Liver (tissue), 3 donors: ENCODE measurements around the gene TMEM273.

Experiments
- CTCF ChIP-seq: fragments of 150-350 bp; IDR thresholded peaks from 2 replicates; pipeline ENCODE4 v1.5.1; 2017; ENCODE audit warnings: improper control_type of control experiment, low read depth, low read length; ENCODE audit not compliant: missing input control
- EGR1 ChIP-seq, 2 donors: IDR thresholded peaks; 2 replicates each; pipeline ENCODE4 v1.6.1; 2016 to 2018; ENCODE audit warnings: antibody characterized with exemption in 2 of 2, low read depth in 2 of 2
- GABPA ChIP-seq, 2 donors: IDR thresholded peaks in 1 of 2; conservative IDR thresholded peaks in 1 of 2; 2 replicates each; pipeline ENCODE4 v1.6.1; 2016; ENCODE audit warnings: antibody characterized with exemption in 2 of 2, mild to moderate bottlenecking in 1 of 2, moderate library complexity in 1 of 2
- HNF4A ChIP-seq, 2 donors: conservative IDR thresholded peaks; 2 replicates each; pipeline ENCODE4 v1.6.1; 2016; ENCODE audit warnings: antibody characterized with exemption in 2 of 2, mild to moderate bottlenecking in 2 of 2
- HNF4G ChIP-seq: IDR thresholded peaks from 2 replicates; pipeline ENCODE4 v1.6.1; 2016; ENCODE audit warnings: antibody characterized with exemption
- RAD21 ChIP-seq, 2 donors: IDR thresholded peaks; 2 replicates each; pipeline ENCODE4 v1.6.1; 2016; ENCODE audit warnings: antibody characterized with exemption in 2 of 2, mild to moderate bottlenecking in 2 of 2
- RXRA ChIP-seq, 2 donors: IDR thresholded peaks; 2 replicates each; pipeline ENCODE4 v1.6.1; 2017 to 2018; ENCODE audit warnings: antibody characterized with exemption in 2 of 2, mild to moderate bottlenecking in 1 of 2
- SP1 ChIP-seq: IDR thresholded peaks from 2 replicates; pipeline ENCODE4 v1.6.1; 2018; ENCODE audit warnings: antibody characterized with exemption, mild to moderate bottlenecking
- TAF1 ChIP-seq: conservative IDR thresholded peaks from 2 replicates; pipeline ENCODE4 v1.6.1; 2016; ENCODE audit warnings: antibody characterized with exemption, mild to moderate bottlenecking
- YY1 ChIP-seq: IDR thresholded peaks from 2 replicates; pipeline ENCODE4 v1.6.1; 2016; ENCODE audit warnings: antibody characterized with exemption, mild to moderate bottlenecking
- ZBTB33 ChIP-seq: IDR thresholded peaks from 2 replicates; pipeline ENCODE4 v1.6.1; 2016; ENCODE audit warnings: antibody characterized with exemption
- TF ChIP-seq, protein P1 (sequence below): IDR thresholded peaks from 2 replicates; pipeline ENCODE4 v1.6.1; 2016; ENCODE audit warnings: antibody characterized with exemption, mild to moderate bottlenecking
- donor health status: healthy.
- donor health status: healthy.

- TF ChIP-seq RAD21 (IDR thresholded peaks at IDR 0.05): no peak
- no peak for TF ChIP-seq CTCF
- TF ChIP-seq TAF1: no peak
- no peak for TF ChIP-seq SP1
- TF ChIP-seq ZBTB33: no peak
- TF ChIP-seq RXRA (IDR thresholded peaks at IDR 0.05): no peak
- TF ChIP-seq YY1: no peak
- TF ChIP-seq, protein P1, sequence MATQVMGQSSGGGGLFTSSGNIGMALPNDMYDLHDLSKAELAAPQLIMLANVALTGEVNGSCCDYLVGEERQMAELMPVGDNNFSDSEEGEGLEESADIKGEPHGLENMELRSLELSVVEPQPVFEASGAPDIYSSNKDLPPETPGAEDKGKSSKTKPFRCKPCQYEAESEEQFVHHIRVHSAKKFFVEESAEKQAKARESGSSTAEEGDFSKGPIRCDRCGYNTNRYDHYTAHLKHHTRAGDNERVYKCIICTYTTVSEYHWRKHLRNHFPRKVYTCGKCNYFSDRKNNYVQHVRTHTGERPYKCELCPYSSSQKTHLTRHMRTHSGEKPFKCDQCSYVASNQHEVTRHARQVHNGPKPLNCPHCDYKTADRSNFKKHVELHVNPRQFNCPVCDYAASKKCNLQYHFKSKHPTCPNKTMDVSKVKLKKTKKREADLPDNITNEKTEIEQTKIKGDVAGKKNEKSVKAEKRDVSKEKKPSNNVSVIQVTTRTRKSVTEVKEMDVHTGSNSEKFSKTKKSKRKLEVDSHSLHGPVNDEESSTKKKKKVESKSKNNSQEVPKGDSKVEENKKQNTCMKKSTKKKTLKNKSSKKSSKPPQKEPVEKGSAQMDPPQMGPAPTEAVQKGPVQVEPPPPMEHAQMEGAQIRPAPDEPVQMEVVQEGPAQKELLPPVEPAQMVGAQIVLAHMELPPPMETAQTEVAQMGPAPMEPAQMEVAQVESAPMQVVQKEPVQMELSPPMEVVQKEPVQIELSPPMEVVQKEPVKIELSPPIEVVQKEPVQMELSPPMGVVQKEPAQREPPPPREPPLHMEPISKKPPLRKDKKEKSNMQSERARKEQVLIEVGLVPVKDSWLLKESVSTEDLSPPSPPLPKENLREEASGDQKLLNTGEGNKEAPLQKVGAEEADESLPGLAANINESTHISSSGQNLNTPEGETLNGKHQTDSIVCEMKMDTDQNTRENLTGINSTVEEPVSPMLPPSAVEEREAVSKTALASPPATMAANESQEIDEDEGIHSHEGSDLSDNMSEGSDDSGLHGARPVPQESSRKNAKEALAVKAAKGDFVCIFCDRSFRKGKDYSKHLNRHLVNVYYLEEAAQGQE: no peak
- no peak for TF ChIP-seq GABPA (IDR thresholded peaks at IDR 0.05 in 1 of 2, conservative IDR thresholded peaks at IDR 0.05 in 1 of 2)
- TF ChIP-seq EGR1 (IDR thresholded peaks at IDR 0.05; ENCODE audit: low read depth in 2 of 2): no peak
- TF ChIP-seq HNF4G: no peak
- no peak for TF ChIP-seq HNF4A (conservative IDR thresholded peaks at IDR 0.05)
These were observed 14.3 kb downstream of the TMEM273 start for GRCh38 chr10:49173853-49174252.
